ENCODE data around the gene PDGFC.

The PDGFC gene

DNA sequence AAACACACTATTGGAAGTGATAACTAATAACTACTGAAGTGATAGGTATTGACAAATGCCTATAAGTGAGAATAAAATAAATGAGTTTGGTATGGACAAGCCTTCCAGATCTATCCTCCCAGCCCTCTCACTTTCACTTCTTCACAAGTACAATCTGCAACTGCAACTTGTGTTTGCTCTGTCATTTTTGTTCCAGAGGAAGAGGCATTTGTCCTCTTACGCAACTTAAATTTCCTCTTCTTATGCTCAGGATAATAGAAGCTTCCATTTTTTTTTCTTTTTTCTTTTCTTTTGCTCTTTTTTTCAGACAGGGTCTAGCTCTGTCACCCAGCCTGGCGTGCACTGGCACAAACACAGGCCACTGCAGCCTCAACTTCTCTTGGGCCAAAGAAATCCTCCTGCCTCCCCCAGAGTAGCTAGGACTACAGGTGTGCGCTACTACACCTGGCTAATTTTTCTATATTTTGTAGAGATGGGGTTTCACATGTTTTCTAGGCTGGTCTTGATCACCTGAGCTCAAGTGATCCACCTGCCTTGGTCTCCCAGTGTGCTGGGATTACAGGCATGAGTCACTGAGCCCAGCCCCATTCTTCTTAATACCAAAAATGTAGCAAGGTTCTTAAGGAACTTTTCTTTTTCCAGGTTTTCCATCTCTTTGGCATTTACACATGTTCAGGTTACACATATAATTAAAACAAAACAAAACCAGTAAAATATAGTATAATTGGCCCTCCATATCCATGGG is 73.1 kb downstream of the PDGFC start:
- no peak overlapping the region for H3K4me3 ChIP-seq (replicated peaks; ENCODE audit: low read depth, low read length)
- peak; percentile 68 for DNase-seq (ENCODE audit: low read depth)
- TF ChIP-seq, protein P1, sequence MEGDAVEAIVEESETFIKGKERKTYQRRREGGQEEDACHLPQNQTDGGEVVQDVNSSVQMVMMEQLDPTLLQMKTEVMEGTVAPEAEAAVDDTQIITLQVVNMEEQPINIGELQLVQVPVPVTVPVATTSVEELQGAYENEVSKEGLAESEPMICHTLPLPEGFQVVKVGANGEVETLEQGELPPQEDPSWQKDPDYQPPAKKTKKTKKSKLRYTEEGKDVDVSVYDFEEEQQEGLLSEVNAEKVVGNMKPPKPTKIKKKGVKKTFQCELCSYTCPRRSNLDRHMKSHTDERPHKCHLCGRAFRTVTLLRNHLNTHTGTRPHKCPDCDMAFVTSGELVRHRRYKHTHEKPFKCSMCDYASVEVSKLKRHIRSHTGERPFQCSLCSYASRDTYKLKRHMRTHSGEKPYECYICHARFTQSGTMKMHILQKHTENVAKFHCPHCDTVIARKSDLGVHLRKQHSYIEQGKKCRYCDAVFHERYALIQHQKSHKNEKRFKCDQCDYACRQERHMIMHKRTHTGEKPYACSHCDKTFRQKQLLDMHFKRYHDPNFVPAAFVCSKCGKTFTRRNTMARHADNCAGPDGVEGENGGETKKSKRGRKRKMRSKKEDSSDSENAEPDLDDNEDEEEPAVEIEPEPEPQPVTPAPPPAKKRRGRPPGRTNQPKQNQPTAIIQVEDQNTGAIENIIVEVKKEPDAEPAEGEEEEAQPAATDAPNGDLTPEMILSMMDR (IDR thresholded peaks at IDR 0.05; ENCODE audit: low read length, missing control alignments): no peak

DNA sequence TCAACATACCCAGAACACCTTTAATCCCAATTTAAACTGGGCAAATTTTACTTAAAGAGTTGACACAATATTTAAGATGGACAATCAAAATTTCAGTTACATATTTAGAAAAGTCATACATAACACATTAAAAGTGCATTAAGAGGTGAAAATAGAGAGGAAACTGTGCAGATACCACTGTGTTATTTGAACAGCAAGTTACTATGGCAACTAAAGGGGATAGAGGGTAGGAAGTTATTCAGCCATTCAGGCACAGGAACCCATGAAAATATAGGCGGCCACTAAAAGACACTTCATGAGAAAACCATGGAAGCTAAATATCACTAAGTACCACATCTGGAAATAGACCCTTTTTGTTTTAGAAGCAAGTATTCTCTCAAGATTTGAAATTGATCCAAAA is 75.1 kb downstream of the PDGFC start:
- DNase-seq (ENCODE audit: low read depth): no peak
- no peak overlapping the region for H3K4me3 ChIP-seq (replicated peaks; ENCODE audit: low read depth, low read length)
- TF ChIP-seq, protein P1 (IDR thresholded peaks at IDR 0.05; ENCODE audit: low read length, missing control alignments): no peak

DNA sequence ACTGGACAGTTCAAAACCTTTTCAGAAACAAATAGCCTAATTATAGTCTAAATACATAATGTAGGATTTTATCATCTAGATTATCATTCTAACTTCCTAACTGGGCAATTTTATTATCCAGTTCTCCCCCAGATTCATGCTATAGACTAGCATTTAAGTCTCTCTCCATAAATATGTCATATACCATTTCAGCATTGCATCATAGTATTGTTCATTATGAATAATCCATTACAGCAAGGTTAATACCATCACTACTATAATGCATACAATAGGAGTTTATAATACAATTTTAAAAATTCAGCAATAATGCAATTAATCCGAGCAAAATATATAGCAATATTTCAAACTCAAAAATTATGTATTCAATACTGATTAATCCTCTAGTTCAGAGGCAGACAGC is 77.4 kb downstream of the PDGFC start:
- TF ChIP-seq, protein P1 (IDR thresholded peaks at IDR 0.05; ENCODE audit: low read length, missing control alignments): no peak
- no peak overlapping the region for H3K4me3 ChIP-seq (replicated peaks; ENCODE audit: low read depth, low read length)
- DNase-seq (ENCODE audit: low read depth): no peak

DNA sequence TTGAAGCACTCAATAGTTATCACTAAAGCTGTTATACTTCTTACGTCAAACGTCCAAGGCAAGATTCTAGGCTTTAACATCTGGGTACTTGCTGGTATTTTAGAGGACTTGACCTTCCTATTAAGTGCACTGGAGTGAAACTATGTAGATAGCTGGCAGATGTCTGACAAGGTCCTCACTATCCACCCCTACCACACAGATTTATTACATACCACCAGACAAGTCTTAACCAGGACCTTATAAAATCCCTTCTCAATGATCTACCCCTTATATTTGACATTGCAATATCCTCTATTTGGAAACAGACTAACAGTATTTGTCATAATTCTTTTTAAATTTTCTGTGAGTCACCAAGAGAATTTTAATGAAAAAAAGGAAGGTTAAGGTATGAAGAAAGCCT is 78.8 kb downstream of the PDGFC start:
- no peak for DNase-seq (ENCODE audit: low read depth)
- TF ChIP-seq, protein P1 (IDR thresholded peaks at IDR 0.05; ENCODE audit: low read length, missing control alignments): no peak
- H3K4me3 ChIP-seq (replicated peaks; ENCODE audit: low read depth, low read length): no peak overlapping the region

DNA sequence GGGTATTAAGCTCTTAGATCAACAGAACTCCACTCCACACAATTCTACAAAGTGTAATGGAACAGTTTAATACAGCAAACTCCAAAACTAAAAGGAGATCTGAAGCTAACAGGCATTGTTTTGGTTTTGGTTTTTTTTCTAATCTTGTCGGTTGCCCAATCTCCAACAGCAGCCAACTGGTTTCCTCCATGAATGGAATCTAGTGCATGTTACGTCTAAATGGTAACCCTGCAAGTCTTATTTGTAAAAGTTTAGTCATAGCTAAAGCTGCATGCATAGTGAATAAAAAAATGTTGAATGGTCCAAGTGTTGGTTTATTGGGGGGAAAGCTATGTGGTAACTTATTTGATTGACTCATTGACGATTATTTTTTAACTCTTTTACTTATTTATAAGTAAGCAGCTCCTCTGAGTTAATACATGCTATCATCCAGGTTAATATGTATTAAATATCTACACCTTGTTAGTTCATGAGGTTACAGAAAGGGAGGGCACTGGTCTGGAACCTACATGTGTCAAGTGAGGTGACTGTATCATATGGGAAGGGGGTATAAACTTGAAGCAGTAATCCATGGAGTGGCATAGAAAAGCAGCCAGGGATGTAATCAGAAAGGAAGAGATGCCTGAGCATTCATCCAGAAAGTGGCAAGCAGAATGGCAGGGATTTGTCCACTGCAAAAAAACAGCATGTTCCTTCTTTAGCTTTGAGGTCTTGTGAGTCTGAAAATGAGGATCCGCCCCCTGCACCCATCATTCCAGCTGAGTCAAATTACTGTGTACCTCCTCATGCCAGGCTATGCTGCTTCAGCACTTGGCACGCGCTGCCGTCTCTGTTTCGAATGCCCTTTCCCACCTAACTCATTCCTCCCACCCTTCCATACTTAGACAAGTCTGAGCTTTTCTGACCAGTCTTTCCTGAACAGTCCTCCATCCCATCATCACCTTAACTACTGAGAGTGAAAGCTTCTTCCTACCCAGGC is 81.7 kb downstream of the PDGFC start:
- peak; percentile 89 for DNase-seq (ENCODE audit: low read depth)

DNA sequence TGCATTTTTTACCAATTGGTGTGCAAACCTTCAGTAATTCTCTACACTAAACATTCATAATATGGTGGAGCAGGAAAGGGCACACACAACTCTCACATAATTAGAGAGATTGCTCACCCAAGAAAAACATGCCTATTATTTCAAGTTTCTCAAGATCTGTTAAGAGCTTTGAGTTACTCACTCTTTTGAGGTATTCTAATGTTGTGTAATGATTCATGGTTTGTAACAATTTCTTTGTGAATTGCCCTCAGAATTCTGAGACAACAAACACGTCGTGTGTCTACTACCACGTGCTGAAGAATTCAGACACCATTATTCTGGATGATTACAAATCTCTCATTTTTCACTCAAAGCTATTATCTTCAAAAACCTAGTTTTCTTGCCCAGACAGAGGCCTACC is 82.8 kb downstream of the PDGFC start:
- TF ChIP-seq, protein P1 (IDR thresholded peaks at IDR 0.05; ENCODE audit: low read length, missing control alignments): no peak
- peak; percentile 83 for DNase-seq (ENCODE audit: low read depth)
- H3K4me3 ChIP-seq (replicated peaks; ENCODE audit: low read depth, low read length): no peak overlapping the region

More for the DNA sequence above, 81.7 kb downstream of the PDGFC start:
- TF ChIP-seq, protein P1 (IDR thresholded peaks at IDR 0.05; ENCODE audit: low read length, missing control alignments): no peak
- no peak overlapping the region for H3K4me3 ChIP-seq (replicated peaks; ENCODE audit: low read depth, low read length)

Data from fibroblast of pulmonary artery (primary cell).